Activated CD4-positive, alpha-beta T cell treated with anti-CD3 and anti-CD28 coated beads, Interleukin-2, amount 10 ng/mL, durations not matched to agents 24 days and 14 days (primary cell): Measurements from ENCODE around the gene CAV3. TPM values are rescaled to one million over a fixed set of nuclear protein-coding genes. Genes with fewer than 3 reads are reported as not detected.
A peak's percentile ranks its signal among the peaks of the same experiment; 100 is the strongest.

ENCODE experiments used
- DNase-seq: peaks from one replicate; pipeline ENCODE4 v3.0.0; 2022
- H3K27ac Mint-ChIP-seq: one replicate; pipeline ENCODE4 v1.8.0; 2022; ENCODE audit warnings: mild to moderate bottlenecking, mixed read lengths
- H3K27me3 Mint-ChIP-seq: one replicate; pipeline ENCODE4 v1.8.0; 2022; ENCODE audit warnings: mixed read lengths
- H3K36me3 Mint-ChIP-seq: one replicate; pipeline ENCODE4 v1.8.0; 2022; ENCODE audit warnings: low read depth, mild to moderate bottlenecking, mixed read lengths
- H3K4me1 Mint-ChIP-seq: one replicate; pipeline ENCODE4 v1.8.0; 2021; ENCODE audit warnings: mixed read lengths
- H3K4me3 Mint-ChIP-seq: one replicate; pipeline ENCODE4 v1.8.0; 2022; ENCODE audit warnings: mild to moderate bottlenecking, moderate library complexity, mixed read lengths
- H3K9me3 Mint-ChIP-seq: one replicate; pipeline ENCODE4 v1.8.0; 2021; ENCODE audit warnings: mixed read lengths
- intact Hi-C: fragments of 100-400 bp; cut with micrococcal nuclease; formaldehyde crosslinking; loops from one replicate; pipeline ENCODE4 v1.15.1; 2023
- total RNA-seq: library from RNA; stranded (reverse); gene quantifications from 2 replicates; pipeline ENCODE4 v1.2.3, GENCODE V29; 2022

The CAV3 gene
- total RNA-seq, 1 donor from 2014 or later: not detected

DNA sequence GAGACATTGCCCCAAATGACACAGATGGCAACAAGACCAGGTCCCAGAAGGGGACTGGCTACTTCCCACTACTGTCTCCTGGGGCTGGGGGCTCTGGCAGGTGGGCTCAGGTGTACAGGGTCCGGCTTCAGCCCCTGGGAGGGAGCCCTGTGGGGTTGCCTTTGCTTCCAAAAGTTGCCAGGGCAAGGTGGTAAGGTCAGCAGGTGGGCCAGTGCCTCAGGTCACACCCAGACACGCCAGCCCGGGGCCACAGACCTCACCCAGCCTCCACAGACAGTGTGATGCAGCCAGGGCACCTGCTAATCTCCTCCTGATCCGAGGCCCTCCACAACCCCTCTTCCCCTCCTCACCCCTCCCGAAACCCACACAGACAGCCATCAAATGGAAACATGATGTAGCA lies 28.3 kb downstream of the CAV3 start:
- peaks cover 9% of the 10 kb centered on the region for H3K27me3 Mint-ChIP-seq
- intact Hi-C loops: no loop called here
- no peak for DNase-seq

DNA sequence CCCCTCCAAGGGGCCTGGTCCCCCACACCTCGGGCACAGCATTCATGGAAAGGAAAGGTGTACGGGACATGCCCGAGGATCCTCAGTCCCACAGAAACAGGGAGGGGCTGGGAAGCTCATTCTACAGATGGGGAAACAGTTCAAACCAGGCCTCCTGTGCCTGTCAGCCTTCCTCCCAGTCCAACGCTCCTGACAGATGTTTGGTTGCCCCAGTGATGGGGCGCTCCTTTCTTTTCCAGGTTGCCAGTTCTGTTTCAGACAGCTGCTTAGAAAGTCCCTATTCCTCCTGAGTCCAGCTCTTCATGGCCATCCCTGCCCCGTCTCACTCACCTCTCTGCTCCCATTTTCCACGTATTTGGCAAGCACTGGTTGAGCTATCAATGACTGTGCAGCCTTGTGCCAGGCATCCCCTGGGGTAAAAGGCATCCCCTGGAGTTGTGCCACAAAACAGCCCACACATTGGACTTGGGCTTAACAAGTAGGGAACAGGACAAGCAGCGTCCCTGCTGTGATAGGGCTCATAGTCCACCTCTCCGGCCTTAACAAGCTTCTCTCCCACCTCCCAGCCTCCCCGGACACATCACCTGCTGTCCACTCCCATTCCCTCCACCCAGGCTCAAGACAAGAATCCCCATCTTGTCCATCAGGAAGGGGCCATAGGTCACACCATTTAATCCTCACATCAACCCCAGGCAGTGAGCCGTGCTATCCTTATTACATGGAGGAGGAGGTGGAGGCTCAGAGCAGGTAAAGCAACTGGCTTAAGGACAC lies 29.2 kb downstream of the CAV3 start:
- peaks cover 13% of the 10 kb centered on the region for H3K27me3 Mint-ChIP-seq
- no peaks in the 10 kb centered on the region for H3K9me3 Mint-ChIP-seq
- H3K4me3 Mint-ChIP-seq: no peak overlapping the region
- no peak overlapping the region for H3K27ac Mint-ChIP-seq
- DNase-seq: no peak
- H3K4me1 Mint-ChIP-seq: no peaks in the 10 kb centered on the region
- intact Hi-C loops: no loop called here
- no peaks in the 10 kb centered on the region for H3K36me3 Mint-ChIP-seq

More for the DNA sequence above, 28.3 kb downstream of the CAV3 start:
- Mint-ChIP-seq H3K4me3 (no peak overlapping the region), H3K27ac (no peak overlapping the region), H3K4me1 (no peaks in the 10 kb centered on the region), H3K9me3 (no peaks in the 10 kb centered on the region), H3K36me3 (no peaks in the 10 kb centered on the region)

DNA sequence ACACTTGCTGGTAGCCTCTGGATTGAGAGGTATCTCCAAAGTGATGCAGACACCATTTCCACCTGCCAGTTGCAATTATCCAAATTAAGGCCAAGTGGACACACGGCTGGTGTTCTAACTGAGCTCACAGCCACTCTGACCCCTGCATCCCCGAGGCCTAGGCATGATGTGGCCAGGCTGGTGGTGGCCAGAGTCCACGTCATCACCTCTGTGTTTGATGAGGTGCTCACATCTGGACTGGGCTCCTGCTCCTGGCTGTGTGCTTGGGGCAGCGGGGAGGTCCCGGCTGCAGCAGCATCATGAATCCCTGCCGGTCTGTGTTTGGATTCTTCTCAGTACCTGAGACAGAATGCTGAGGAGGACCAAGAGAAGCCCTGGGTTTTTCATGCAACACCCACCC lies 30.9 kb downstream of the CAV3 start:
- Mint-ChIP-seq H3K4me3 (no peak overlapping the region), H3K27me3 (peaks cover 27% of the 10 kb centered on the region), H3K9me3 (no peaks in the 10 kb centered on the region), H3K27ac (no peak overlapping the region), H3K4me1 (peaks cover 10% of the 10 kb centered on the region), H3K36me3 (no peaks in the 10 kb centered on the region)
- DNase-seq: no peak
- intact Hi-C loops: no loop called here

DNA sequence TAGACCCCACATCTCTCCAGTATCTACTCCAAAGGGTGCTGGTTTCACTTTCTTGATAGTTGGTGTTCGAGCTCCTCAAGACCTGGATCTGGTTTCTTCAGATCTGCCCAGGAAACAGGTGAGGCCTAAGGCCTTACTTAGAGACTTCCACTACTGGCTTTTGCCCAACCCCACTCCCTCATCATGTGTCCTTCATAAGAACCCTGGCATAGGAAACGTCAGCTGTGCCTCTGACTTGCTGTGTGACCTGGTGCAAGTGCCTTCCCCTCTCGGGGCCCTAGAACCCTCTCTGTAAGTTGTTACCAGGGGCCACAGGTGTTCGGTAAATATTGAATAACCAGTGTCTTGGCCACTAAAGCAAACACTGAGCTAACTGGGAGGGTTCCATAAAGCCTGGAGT lies 31.9 kb downstream of the CAV3 start:
- peaks cover 36% of the 10 kb centered on the region for H3K27me3 Mint-ChIP-seq
- no peak for DNase-seq
- intact Hi-C loops: no loop called here
- H3K36me3 Mint-ChIP-seq: no peaks in the 10 kb centered on the region
- no peak overlapping the region for H3K27ac Mint-ChIP-seq
- no peaks in the 10 kb centered on the region for H3K9me3 Mint-ChIP-seq
- H3K4me3 Mint-ChIP-seq: no peak overlapping the region
- H3K4me1 Mint-ChIP-seq: peaks cover 10% of the 10 kb centered on the region

DNA sequence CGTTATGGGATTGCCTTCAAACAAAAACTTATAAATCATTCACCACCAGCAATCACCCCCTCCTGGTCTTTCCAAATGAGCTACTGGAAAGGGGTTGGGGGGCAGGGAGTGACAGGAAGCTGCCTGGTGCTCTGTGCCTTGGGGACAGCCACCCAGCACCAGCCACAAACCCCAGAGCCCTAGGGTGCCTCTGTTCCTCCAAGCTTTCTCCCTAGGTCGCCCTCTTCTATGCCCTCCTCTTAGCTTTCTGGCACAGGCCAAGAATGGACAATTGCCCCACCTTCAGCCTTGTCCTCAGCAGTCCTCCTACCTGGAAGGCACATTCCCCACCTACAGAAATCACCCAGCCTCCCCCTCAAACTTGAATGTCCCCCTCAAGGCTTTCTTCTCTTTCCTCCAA lies 32.5 kb downstream of the CAV3 start:
- Mint-ChIP-seq H3K27me3 (peaks cover 36% of the 10 kb centered on the region), H3K9me3 (no peaks in the 10 kb centered on the region), H3K4me3 (no peak overlapping the region), H3K27ac (no peak overlapping the region), H3K36me3 (no peaks in the 10 kb centered on the region), H3K4me1 (peaks cover 10% of the 10 kb centered on the region)
- DNase-seq: no peak
- intact Hi-C loops: no loop called here

DNA sequence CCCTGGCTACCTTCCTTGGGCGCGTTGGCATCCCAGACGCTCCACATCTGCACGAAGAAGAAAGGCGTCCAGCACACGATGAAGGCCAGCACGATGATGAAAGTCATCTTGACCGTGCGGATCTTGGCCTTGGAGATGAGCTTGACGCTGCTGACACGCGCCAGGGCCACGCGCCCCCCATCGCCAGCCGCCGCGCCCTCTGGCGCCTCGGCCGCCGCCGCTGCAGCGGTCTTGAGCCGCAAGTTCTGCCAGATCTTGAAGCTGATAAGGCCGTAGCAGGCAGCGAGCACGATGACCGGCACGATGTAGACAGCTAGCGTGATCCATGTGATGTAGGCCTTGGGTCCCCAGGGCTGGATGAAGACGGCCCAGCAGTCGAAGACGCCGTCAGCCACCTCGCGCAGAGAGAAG lies 33.7 kb downstream of the CAV3 start:
- intact Hi-C loops: no loop called here
- Mint-ChIP-seq H3K9me3 (no peaks in the 10 kb centered on the region), H3K4me1 (peaks cover 10% of the 10 kb centered on the region), H3K36me3 (no peaks in the 10 kb centered on the region), H3K4me3 (no peak overlapping the region), H3K27me3 (peaks cover 39% of the 10 kb centered on the region), H3K27ac (no peak overlapping the region)
- DNase-seq: no peak

DNA sequence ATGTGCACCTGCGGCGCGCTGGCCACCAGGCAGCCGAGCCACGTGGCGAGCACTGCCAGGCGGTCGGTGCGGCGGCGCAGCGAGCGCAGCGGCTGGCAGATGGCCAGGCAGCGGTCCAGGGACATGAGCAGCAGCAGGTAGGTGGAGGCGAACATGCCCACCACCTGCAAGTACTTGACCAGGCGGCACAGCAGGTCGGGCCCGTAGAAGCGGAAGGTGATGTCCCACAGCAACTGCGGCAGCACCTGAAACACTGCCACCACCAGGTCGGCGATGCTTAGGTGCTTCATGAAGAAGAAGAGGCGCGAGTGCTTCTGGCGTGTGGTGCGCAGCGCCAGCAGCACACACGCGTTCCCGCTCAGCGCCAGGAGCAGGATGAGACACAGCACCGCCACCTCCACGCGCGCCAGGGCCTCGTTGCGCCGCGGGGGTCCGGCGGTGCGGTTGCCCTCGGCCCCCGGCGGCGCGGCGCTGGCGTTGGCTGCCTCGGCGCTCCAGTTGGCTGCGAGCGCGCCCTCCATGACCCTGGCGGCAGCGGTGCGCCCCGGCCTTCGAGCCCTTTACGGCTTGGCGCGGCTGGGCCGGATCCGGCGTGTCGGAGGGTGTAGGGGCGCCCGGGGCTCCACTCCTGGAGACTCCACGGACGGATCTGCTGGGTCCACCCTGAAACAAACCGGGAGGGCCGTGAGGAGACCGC lies 34.2 kb downstream of the CAV3 start:
- Mint-ChIP-seq H3K27me3 (peaks cover 39% of the 10 kb centered on the region), H3K4me3 (peak overlapping the region; percentile 16)

DNA sequence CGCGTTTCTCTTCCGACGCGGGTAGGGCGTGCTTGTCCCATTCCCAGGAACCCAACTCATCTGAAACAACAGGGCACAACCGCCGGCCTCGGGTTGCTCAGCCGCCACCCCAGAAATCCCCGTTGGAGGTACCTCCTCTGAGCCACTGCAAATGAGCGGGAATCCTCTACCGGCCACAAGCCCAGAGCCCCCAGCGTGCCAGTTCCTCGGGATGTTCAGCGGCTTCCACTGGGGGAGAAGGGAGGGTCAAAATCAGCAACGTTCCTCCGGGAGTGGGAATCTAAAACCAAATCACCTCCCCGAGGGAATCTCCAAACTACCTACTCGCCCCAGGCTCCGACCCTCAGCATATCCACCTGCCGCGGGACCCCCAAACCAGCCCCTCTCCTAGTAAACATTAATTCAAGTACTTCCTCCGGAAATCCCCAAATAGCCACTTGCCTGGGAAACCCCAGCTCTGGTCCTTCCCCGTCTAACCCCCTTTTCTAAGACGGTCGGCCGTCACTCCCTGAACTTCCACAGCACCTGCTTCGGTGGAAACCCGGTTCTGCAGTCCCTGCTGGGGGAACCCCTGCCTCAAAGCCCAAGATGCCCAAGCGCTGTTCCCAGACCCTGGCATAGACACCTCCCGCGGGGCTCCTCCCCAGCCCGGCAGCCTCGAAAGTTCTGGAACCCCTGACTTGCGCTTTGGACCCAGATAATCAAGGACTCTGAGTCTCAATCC lies 34.9 kb downstream of the CAV3 start:
- Mint-ChIP-seq H3K4me3 (peak overlapping the region; percentile 75), H3K36me3 (no peaks in the 10 kb centered on the region), H3K27me3 (peaks cover 39% of the 10 kb centered on the region), H3K27ac (no peak overlapping the region), H3K9me3 (no peaks in the 10 kb centered on the region), H3K4me1 (peaks cover 10% of the 10 kb centered on the region)
- intact Hi-C loops: no loop called here
- no peak for DNase-seq

More for the DNA sequence above, 34.2 kb downstream of the CAV3 start:
- Mint-ChIP-seq H3K36me3 (no peaks in the 10 kb centered on the region), H3K4me1 (peaks cover 10% of the 10 kb centered on the region), H3K9me3 (no peaks in the 10 kb centered on the region), H3K27ac (no peak overlapping the region)
- intact Hi-C loops: no loop called here
- DNase-seq: peak; percentile 63

DNA sequence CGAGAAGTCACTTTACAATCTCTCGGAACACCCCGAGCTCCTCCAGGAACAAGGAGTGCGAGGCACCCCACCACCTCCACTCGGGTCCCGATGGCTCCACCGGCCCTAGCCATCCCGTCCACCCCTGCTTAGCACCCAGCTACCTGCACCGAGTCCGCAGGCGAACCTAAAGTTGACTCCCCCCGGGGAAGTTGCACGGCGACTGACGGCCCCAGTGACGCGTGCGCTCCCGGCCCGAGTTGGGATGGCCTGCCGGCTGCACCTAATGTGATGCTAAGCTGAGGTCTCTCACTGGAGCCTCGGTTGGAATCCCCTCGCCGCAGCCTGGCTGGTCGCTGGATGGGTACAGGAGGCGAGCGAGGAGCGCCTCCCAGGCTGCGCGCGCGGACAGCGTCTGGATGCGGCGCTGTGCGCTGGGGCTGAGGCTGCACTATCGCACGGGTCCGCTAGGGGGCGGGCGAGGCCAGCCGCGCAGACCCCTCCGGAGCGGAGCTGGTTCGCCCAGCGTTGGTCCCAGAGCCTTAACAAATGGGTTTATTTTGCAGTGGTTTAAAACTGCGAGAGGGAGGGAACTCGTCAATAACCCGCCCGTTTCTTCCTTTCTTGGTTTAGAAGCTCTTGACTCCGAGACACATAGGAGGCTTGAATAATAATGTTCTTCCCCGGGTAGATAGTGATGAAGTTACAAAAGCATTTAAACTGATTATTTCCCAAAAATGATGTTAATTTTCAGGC lies 35.7 kb downstream of the CAV3 start, which contains the start of gene OXTR:
OXTR (minus strand) TSS at position 526 of the 735 bp plus-strand sequence. CDS start 1,426 bp downstream, outside the sequence.
- no peaks in the 10 kb centered on the region for H3K36me3 Mint-ChIP-seq
- H3K27me3 Mint-ChIP-seq: peaks cover 39% of the 10 kb centered on the region
- intact Hi-C loops: no loop called here
- H3K9me3 Mint-ChIP-seq: no peaks in the 10 kb centered on the region
- H3K4me1 Mint-ChIP-seq: peaks cover 10% of the 10 kb centered on the region
- no peak within 1 kb of the TSS for H3K27ac Mint-ChIP-seq
- peak; percentile 89 for DNase-seq
- H3K4me3 Mint-ChIP-seq: peak within 1 kb of the TSS; percentile 75

DNA sequence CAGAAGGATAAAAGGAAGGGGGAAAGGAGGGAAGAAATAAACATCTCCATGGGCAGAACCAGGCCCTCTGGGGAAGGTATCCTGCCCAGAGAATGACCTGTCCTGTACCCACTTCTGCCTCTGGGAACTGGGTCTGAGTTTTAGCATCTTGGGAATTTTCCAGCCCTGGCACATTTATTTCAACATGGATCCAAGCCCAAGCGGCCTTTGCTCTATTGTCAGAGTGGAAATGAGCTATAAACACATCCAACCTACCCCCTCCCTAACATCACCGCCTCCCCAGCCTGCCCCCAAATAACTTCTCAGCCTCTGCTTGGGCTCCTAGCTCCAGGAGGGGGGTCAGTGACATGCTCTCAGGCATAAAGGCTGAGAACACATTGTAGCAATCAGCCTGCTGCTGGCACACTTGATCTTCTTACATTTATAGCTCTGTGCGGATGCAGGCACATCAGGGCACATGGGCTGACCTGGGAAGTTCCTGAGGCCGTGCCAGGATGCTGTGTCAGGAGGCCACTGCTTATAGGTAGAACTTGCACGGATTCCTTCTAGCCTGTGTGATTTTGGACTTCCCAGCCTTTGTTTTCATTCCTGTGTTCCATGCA lies 40.4 kb downstream of the CAV3 start:
- Mint-ChIP-seq H3K4me3 (no peak overlapping the region), H3K9me3 (no peaks in the 10 kb centered on the region), H3K27me3 (peaks cover 19% of the 10 kb centered on the region), H3K27ac (no peak overlapping the region), H3K36me3 (no peaks in the 10 kb centered on the region), H3K4me1 (peaks cover 4% of the 10 kb centered on the region)
- peak; percentile 14 for DNase-seq
- intact Hi-C loops: loop anchor here (5.0 kb wide), 1 partner anchor 118 kb away; no protein-coding TSS in a partner anchor

DNA sequence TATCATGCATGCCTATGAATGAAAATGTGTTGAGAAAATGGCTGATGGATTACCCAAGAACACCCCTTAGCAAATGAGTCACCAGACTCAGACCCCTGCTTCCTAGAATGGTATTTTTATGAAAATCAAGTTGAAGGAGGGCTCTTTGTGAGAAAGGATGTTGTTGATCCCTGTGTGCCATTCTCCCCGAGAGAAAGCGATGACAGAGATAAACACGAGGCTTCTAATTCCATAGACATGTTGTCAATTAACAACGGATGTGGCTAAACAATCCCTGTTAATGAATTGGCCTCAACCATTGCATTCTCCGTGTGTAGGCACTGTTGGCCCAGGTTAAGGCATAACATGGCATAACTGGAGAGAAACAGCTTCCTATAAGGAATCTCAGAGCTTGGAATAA lies 41.6 kb downstream of the CAV3 start:
- H3K27me3 Mint-ChIP-seq: peaks cover 7% of the 10 kb centered on the region
- no peak overlapping the region for H3K27ac Mint-ChIP-seq
- H3K9me3 Mint-ChIP-seq: no peaks in the 10 kb centered on the region
- intact Hi-C loops: no loop called here
- no peaks in the 10 kb centered on the region for H3K4me1 Mint-ChIP-seq
- H3K4me3 Mint-ChIP-seq: no peak overlapping the region
- DNase-seq: no peak
- no peaks in the 10 kb centered on the region for H3K36me3 Mint-ChIP-seq

DNA sequence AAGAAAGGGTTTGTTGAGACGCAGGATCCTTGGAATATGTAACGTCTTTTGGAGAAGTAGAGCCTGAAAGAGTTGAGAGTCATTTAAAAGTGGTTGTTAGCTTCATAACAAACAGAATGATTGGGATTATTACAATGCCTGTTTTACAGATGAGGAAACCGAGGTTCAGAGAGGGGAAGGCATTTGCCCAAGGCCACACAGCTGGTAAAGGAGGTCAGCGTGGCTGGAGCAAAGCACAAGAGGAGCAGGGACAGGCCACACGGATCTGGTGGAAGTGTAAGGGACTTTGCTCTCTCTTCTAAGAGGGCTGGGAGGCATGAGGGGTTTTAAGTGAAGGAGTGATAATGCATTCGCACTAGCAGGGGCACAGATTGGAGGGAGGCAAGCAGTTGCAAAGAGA lies 42.0 kb downstream of the CAV3 start:
- intact Hi-C loops: no loop called here
- H3K4me3 Mint-ChIP-seq: no peak overlapping the region
- H3K27me3 Mint-ChIP-seq: peaks cover 5% of the 10 kb centered on the region
- H3K36me3 Mint-ChIP-seq: no peaks in the 10 kb centered on the region
- no peaks in the 10 kb centered on the region for H3K4me1 Mint-ChIP-seq
- DNase-seq: peak; percentile 13
- no peaks in the 10 kb centered on the region for H3K9me3 Mint-ChIP-seq
- no peak overlapping the region for H3K27ac Mint-ChIP-seq

DNA sequence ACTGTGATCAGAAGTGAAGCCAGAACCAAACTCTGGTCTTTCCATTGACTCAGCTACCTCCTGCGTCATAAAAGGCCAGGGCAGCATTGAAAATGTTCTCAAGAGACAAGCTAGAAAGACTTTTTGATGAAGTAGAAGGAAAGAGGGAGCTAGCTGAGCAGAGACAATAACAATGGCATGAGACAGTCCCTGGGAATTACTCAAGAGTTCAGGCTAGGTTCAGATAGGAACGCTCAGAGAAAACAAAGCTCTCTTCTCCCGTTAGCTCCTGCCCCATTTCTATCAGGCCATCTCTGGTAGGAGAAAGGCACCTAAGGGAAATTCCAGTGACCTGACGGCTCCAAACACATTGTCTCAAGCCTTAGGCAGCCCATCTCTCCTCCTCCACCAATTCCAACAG lies 42.8 kb downstream of the CAV3 start:
- no peak for DNase-seq
- intact Hi-C loops: no loop called here
- Mint-ChIP-seq H3K27me3 (peaks cover 3% of the 10 kb centered on the region), H3K27ac (no peak overlapping the region), H3K36me3 (no peaks in the 10 kb centered on the region), H3K4me3 (no peak overlapping the region), H3K9me3 (no peaks in the 10 kb centered on the region), H3K4me1 (no peaks in the 10 kb centered on the region)
